T-helper 2 cell treated with Interferon-gamma antibody and Interleukin-4, amounts not matched to agents 100 ng/mL and 5 ng/mL, for 36 hours (primary cell): ENCODE measurements around the gene KAZALD1. TPM values are rescaled to one million over a fixed set of nuclear protein-coding genes. Genes with fewer than 3 reads are reported as not detected.

Source experiments
- intact Hi-C: fragments of 100-400 bp; cut with micrococcal nuclease; formaldehyde crosslinking; loops from one replicate; pipeline ENCODE4 v1.15.1; 2023
- total RNA-seq: library from RNA; stranded (reverse); gene quantifications from 2 replicates; pipeline ENCODE4 v1.2.3, GENCODE V29; 2022

KAZALD1 gene
- 0.36 and 0.77 TPM in 2 replicates for total RNA-seq

- intact Hi-C loops = loop anchor here (5.0 kb wide), 3 partner anchors 291 to 996 kb away; partner anchors contain the start of genes ARMH3, BTRC and NPM3
These were observed at the start of gene KAZALD1 for GRCh38 chr10:101061624-101062231. Gene KAZALD1 (plus strand): TSS chr10:101061989. CDS start chr10:101062593, 604 bp downstream.

- intact Hi-C loops = loop anchor here (1.0 kb wide), 1 partner anchor 13 kb away; the partner anchor contains the start of gene LZTS2
These were observed 49.0 kb upstream of the KAZALD1 start for GRCh38 chr10:101012525-101013364.

GRCh38 chr10:101013365-101013825, 48.4 kb upstream of the KAZALD1 start:
- intact Hi-C loops = loop anchor here (1.0 kb wide), 1 partner anchor 14 kb away; the partner anchor contains the start of gene LZTS2

GRCh38 chr10:101014230-101014884, 47.4 kb upstream of the KAZALD1 start:
- intact Hi-C loops = loop anchor here (1.0 kb wide), 1 partner anchor 45 kb away; the partner anchor contains the start of gene SEMA4G

- intact Hi-C loops = loop anchor here (1.0 kb wide), 1 partner anchor 46 kb away; the partner anchor contains the start of gene SEMA4G
These were observed 46.7 kb upstream of the KAZALD1 start for GRCh38 chr10:101014966-101015581.

GRCh38 chr10:101015582-101015973, 46.2 kb upstream of the KAZALD1 start:
- intact Hi-C loops = no loop called here

GRCh38 chr10:101016814-101017213, 45.0 kb upstream of the KAZALD1 start:
- intact Hi-C loops = no loop called here

- intact Hi-C loops = loop anchor here (2.0 kb wide), 1 partner anchor 15 kb away; no protein-coding TSS in a partner anchor
These were observed 43.6 kb upstream of the KAZALD1 start for GRCh38 chr10:101018118-101018599.

GRCh38 chr10:101018600-101019439, 43.0 kb upstream of the KAZALD1 start:
- intact Hi-C loops = loop anchor here (2.0 kb wide), 1 partner anchor 14 kb away; no protein-coding TSS in a partner anchor

GRCh38 chr10:101019440-101019703, 42.4 kb upstream of the KAZALD1 start:
- intact Hi-C loops = loop anchor here (2.0 kb wide), 1 partner anchor 13 kb away; no protein-coding TSS in a partner anchor

GRCh38 chr10:101020427-101021075, 41.2 kb upstream of the KAZALD1 start:
- intact Hi-C loops = no loop called here

GRCh38 chr10:101021239-101021638, 40.5 kb upstream of the KAZALD1 start:
- intact Hi-C loops = no loop called here

- intact Hi-C loops = no loop called here
These were observed 40.0 kb upstream of the KAZALD1 start for GRCh38 chr10:101021692-101022251.

- intact Hi-C loops = no loop called here
These were observed 38.7 kb upstream of the KAZALD1 start for GRCh38 chr10:101022967-101023705.

- intact Hi-C loops = no loop called here
These were observed 34.6 kb upstream of the KAZALD1 start for GRCh38 chr10:101027106-101027720.

- intact Hi-C loops = no loop called here
These were observed 33.1 kb upstream of the KAZALD1 start for GRCh38 chr10:101028446-101029337.
